GM12864 (cell line): ENCODE measurements around the gene PFKP.

Experiments used
- DNase-seq: peaks from one replicate; pipeline ENCODE4 v3.0.0-alpha.2; 2011; ENCODE audit warnings: low read depth
- H3K4me3 ChIP-seq: 2 replicates; pipeline ENCODE4 v1.5.1; 2011; ENCODE audit warnings: mild to moderate bottlenecking, low read depth, low read length, control low read depth
- TF ChIP-seq, protein P1 (sequence below): IDR thresholded peaks from 2 replicates; pipeline ENCODE4 v1.5.1; 2011; ENCODE audit warnings: low read depth, mild to moderate bottlenecking, moderate library complexity, low read length, control low read depth, inconsistent platforms; ENCODE audit errors: missing control alignments

The PFKP gene

DNA sequence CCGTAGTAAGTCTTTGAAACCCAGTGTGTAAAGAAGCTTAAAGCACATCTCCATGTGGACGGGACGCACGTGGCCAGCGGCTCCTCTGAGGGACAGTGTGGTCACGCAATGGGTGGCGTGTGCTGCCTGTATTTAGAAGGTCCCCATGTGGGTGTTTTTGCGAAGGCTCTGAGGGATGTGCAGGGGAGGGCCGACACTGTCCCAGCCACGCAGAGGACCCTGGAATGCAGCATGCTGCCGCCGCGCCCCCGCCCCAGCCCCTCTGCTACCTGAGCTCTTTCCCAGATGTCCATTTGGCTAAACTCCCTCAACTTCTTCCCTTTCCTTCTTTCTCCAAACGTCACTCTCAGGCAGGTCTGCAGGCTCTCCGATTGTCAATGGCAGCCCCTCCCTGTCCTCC is 8.8 kb downstream of the PFKP start:
- TF ChIP-seq, protein P1, sequence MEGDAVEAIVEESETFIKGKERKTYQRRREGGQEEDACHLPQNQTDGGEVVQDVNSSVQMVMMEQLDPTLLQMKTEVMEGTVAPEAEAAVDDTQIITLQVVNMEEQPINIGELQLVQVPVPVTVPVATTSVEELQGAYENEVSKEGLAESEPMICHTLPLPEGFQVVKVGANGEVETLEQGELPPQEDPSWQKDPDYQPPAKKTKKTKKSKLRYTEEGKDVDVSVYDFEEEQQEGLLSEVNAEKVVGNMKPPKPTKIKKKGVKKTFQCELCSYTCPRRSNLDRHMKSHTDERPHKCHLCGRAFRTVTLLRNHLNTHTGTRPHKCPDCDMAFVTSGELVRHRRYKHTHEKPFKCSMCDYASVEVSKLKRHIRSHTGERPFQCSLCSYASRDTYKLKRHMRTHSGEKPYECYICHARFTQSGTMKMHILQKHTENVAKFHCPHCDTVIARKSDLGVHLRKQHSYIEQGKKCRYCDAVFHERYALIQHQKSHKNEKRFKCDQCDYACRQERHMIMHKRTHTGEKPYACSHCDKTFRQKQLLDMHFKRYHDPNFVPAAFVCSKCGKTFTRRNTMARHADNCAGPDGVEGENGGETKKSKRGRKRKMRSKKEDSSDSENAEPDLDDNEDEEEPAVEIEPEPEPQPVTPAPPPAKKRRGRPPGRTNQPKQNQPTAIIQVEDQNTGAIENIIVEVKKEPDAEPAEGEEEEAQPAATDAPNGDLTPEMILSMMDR, result no peak
- DNase-seq, result no peak
- H3K4me3 ChIP-seq, result no peak overlapping the region

DNA sequence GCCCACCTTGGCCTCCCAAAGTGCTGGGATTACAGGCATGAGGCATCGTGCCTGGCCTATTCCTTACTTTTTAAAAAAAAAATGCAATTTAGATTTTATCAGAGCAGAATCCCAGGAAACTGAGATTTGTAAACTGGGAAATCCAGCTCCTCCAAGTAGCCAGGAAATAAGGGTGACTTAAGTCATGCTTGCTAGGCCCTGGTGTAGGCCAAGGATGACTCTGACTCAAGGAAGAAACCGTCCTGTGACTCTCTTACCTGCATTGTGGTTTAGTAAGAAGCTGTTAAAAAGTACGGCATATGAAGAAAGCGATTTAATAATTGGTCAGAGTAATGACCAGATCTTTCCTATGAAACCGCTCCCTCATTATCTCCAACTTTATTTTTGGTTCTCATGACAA is 10.2 kb downstream of the PFKP start:
- no peak for DNase-seq
- H3K4me3 ChIP-seq, result no peak overlapping the region
- TF ChIP-seq, protein P1, result no peak

DNA sequence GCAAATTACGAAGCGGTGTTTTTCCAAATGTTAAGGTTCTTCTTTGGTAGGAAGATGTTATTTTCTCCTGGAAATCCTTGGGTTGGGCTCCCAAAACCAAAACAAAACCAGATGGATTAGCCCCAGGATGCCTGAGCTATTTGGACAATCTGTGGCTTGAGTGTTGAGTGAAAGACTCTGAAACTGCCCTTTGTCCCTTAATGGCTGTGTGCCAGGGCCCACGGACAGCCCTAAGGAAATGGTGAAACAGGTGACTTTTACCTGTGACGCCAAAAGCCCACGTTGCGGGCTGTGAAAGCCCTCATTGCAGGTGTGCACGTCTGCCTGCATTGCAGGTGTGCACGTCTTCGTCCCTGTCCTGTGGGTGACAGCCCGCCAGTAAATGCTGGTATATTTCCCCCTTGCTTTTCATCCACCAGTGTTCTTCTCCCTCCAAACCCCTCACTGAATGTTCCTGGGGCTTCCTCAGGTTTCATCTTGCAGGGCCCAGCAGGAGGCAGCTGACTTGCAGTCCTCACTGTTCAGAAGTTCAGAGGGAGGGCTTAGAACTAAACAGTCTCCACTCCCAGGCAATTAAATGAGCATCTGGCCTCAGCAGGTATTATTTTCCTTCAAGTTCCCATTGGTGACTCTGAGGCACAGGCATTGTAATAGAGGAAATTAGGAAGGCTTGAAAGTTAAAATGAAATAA is 10.7 kb downstream of the PFKP start:
- no peak for DNase-seq
- H3K4me3 ChIP-seq, result no peak overlapping the region
- TF ChIP-seq, protein P1, result no peak

DNA sequence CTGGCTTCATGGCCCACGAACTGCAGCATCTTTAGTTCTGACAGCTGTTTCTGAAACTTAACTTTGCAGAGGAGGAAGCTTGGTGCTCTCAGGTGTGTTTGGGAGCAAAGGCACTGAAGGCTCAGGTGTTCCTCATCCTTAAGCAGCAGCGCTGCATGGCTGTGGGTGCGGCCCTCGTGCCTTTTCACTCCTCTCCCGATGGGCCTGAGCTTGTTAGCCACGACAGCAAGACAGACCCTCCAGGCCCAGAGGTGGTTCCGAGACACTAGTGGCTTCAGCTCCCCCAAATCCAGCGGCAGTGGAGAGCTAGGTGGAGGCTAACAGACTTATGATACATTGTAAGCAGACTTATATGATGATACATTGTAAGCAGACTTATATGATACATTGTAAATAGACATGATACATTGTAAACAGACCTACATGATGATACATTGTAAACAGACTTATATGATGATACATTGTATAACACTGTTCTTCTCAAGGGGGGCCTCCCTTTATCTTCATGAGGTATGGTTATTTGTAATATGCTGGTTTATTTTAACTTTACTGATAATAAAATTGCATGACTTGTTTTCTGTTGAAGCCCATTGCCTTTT is 14.1 kb downstream of the PFKP start:
- DNase-seq, result no peak
- TF ChIP-seq, protein P1, result no peak
- H3K4me3 ChIP-seq, result no peak overlapping the region

DNA sequence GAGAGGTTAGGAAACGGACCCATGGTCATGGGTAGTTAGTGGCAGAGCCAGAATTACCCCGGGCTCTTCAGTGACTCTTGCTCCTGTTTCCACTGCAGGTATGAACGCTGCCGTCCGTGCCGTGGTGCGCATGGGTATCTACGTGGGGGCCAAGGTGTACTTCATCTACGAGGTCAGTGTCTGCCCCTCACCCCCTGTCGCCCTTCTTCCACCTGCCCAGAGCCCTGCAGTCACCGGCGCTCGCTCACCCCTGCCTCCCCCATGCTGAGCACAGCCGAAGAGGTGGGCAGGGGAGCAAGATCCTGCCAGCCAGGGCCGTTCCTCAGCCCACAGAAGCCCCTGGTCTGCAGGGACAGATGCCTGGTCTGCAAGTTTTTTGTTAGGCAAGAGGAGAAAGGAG is 14.9 kb downstream of the PFKP start:
- H3K4me3 ChIP-seq, result no peak overlapping the region
- DNase-seq, result no peak
- TF ChIP-seq, protein P1, result no peak

DNA sequence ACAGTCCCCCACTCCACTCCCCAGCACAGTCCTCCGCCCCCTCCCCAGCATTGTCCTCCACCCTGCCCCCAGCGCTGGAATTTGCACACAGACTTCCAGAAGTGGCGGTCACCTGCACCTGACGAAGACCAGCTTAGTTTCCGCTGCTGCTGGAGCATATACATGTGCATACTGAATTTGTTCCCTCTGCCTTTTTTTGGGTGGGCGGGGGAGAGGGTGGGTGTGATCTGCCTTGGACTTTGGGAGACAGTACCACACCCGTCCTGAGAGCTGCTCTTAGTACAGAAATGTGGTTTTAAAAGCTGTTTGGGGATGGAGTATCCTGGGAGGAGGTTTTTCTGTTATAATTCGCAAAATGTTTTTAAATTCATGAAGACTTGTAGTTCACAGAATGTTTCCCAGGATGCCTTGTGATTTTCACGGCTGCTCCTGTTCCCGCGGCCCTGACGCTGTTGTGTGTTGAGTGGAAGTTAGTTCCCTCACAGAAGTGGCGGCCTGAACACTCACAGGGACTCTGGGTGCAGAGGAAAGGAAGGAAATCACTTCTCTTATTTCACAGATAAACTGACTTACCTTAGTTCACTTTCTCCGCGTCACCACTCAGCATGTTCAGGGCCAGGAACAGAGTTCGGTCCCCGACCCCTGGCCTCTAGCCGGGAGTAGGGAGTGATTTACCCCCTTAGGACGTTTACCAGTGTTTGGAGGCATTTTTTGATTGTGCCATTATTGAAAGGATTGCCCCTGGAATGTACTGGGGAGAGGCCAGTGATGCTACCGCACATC is 18.6 kb downstream of the PFKP start:
- no peak for DNase-seq
- no peak overlapping the region for H3K4me3 ChIP-seq
- TF ChIP-seq, protein P1, result no peak
